ENCODE measurements around the gene HDAC9.

HDAC9 gene

GRCh38 chr7:18558910-18559309 is 63.4 kb downstream of the HDAC9 start:
- no peak for TF ChIP-seq CTCF (IDR thresholded peaks at IDR 0.05; ENCODE audit: insufficient read depth, low read length, missing control alignments)
- POLR2A ChIA-PET, result no interaction called here
- CTCF ChIA-PET, result interaction anchor here (0.6 to 1.4 kb wide), 9 partner anchors 11 to 207 kb away, joined by 3 to 7 read pairs (median 4); no protein-coding TSS in a partner anchor
- H3K4me3 ChIP-seq (ENCODE audit: low read depth, low read length), result no peak overlapping the region
- no peak for DNase-seq (ENCODE audit: low read depth, low spot score)

DNA sequence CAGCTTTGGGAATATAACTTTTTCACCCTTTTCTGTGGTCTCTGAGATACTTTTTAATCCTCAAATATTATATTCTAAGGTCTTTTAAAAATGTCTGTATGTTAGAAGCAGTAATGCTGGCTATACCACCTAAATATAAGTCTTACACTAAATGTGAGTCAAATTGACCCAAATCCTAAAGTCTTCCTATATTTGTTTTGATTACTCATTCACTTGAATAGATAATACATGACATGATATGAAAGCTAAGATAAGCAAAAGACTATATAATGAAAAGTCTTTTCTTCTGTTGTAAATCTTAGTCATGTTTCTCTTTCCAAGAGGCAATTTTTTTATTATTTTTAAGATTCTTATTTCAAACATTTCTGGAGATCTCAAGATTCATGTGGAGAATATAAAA is 64.2 kb downstream of the HDAC9 start:
- no peak for TF ChIP-seq CTCF (IDR thresholded peaks at IDR 0.05; ENCODE audit: insufficient read depth, low read length, missing control alignments)
- POLR2A ChIA-PET, result no interaction called here
- CTCF ChIA-PET, result interaction anchor here (1.0 to 1.4 kb wide), 8 partner anchors 10 to 207 kb away, joined by 3 to 7 read pairs (median 4); no protein-coding TSS in a partner anchor
- no peak overlapping the region for H3K4me3 ChIP-seq (ENCODE audit: low read depth, low read length)
- no peak for DNase-seq (ENCODE audit: low read depth, low spot score)

DNA sequence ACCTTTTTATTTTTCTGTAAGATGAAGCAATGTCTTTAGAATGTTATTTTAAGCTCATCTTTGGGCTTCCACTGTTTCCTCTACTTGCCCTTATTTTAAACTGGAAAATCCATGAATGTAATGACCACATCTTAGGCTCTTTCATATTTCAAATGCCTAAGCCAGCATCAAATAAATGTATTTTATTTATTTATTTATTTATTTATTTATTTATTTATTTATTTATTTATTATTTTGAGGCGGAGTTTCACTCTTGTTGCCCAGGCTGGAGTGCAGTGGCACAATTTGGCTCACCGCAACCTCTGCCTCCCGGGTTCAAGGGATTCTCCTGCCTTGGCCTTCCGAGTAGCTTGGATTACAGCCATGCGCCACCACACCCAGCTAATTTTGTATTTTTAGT is 69.2 kb downstream of the HDAC9 start:
- no peak for TF ChIP-seq CTCF (IDR thresholded peaks at IDR 0.05; ENCODE audit: insufficient read depth, low read length, missing control alignments)
- DNase-seq (ENCODE audit: low read depth, low spot score), result no peak
- POLR2A ChIA-PET, result no interaction called here
- CTCF ChIA-PET, result interaction anchor here (1.3 to 15.5 kb wide), 5 partner anchors 7 to 214 kb away, joined by 3 to 382 read pairs (median 12); no protein-coding TSS in a partner anchor
- H3K4me3 ChIP-seq (ENCODE audit: low read depth, low read length), result no peak overlapping the region

- no peak overlapping the region for H3K4me3 ChIP-seq (ENCODE audit: low read depth, low read length)
- POLR2A ChIA-PET, result no interaction called here
- CTCF ChIA-PET, result interaction anchor here (1.0 to 15.5 kb wide), 4 partner anchors 16 to 214 kb away, joined by 3 to 382 read pairs (median 54); no protein-coding TSS in a partner anchor
- TF ChIP-seq CTCF (IDR thresholded peaks at IDR 0.05; ENCODE audit: insufficient read depth, low read length, missing control alignments), result no peak
- DNase-seq (ENCODE audit: low read depth, low spot score), result no peak
Measured at GRCh38 chr7:18565337-18565736, 69.8 kb downstream of the HDAC9 start.

- TF ChIP-seq CTCF (IDR thresholded peaks at IDR 0.05; ENCODE audit: insufficient read depth, low read length, missing control alignments), result no peak
- POLR2A ChIA-PET, result no interaction called here
- CTCF ChIA-PET, result interaction anchor here (1.0 to 15.5 kb wide), 5 partner anchors 14 to 221 kb away, joined by 3 to 382 read pairs (median 8); no protein-coding TSS in a partner anchor
- no peak for DNase-seq (ENCODE audit: low read depth, low spot score)
- no peak overlapping the region for H3K4me3 ChIP-seq (ENCODE audit: low read depth, low read length)
Measured at GRCh38 chr7:18566205-18566604, 70.7 kb downstream of the HDAC9 start.

DNA sequence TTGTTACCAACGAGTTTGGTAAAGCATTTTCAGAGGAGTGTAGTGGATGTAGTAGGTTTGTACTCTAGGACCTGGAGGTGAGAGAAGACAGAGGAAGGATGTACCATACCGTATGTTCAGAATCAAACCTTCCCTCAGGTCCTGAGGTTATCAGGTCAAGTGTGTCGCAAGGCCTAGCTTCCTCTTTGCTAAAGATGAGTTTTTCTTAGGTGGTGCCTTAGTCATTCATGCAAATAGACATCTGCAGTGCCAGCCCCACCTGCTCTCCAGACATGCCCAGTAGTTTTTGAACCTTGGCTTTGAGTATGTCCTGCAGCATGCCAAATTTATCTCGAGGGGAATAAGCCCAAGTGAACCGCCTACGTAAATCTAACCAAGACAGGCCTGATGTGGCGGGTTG is 71.3 kb downstream of the HDAC9 start:
- no peak for TF ChIP-seq CTCF (IDR thresholded peaks at IDR 0.05; ENCODE audit: insufficient read depth, low read length, missing control alignments)
- no peak overlapping the region for H3K4me3 ChIP-seq (ENCODE audit: low read depth, low read length)
- DNase-seq (ENCODE audit: low read depth, low spot score), result no peak
- POLR2A ChIA-PET, result no interaction called here
- CTCF ChIA-PET, result interaction anchor here (1.0 to 15.5 kb wide), 6 partner anchors 12 to 221 kb away, joined by 3 to 382 read pairs (median 6); no protein-coding TSS in a partner anchor

All from AG04449 (cell line).